ENCODE measurements around the gene ZNF219. TPM values are rescaled to one million over a fixed set of nuclear protein-coding genes. Genes with fewer than 3 reads are reported as not detected.

ZNF219 gene
- polyA plus RNA-seq, 1 donor from 2014 or later: 40.6 TPM

DNA sequence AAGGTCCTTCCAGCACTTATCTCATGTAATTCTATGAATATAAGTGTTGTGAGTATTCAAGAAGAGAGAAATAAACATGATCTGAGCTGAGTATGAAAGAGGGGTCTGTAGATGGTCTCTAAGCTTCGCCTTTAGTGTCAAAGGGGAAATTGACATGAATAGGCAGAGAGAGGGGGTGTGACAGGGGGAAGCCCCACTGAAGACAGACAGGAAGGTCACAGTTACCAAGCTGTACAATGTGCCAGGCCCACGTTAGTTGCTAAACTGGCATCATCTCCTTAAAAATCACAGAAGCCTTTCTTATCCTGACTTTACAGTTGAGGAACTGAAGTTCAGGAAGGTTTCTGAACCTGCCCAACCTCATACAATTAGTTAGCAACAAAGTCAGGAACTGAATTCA lies 20.8 kb downstream of the ZNF219 start:
- H3K4me3 ChIP-seq (ENCODE audit: low read length): no peak overlapping the region
- H3K9me2 ChIP-seq (ENCODE audit: insufficient read depth, low read length): no peaks in the 10 kb centered on the region
- H2AFZ ChIP-seq (ENCODE audit: low read depth, low read length): no peak overlapping the region
- H3F3A ChIP-seq (ENCODE audit: insufficient read depth, low read length, poor library complexity, severe bottlenecking): no peaks in the 10 kb centered on the region
- H3K9ac ChIP-seq (ENCODE audit: low read length): no peak overlapping the region
- peaks cover 5% of the 10 kb centered on the region for H3K36me3 ChIP-seq (ENCODE audit: insufficient read depth, low read length)
- no peaks in the 10 kb centered on the region for H3K79me2 ChIP-seq (replicated peaks; ENCODE audit: insufficient read depth, low read length)
- no peak overlapping the region for H3K4me2 ChIP-seq (ENCODE audit: low read length)
- H3K9me3 ChIP-seq (ENCODE audit: low read length): no peaks in the 10 kb centered on the region
- no peaks in the 10 kb centered on the region for H4K20me1 ChIP-seq (ENCODE audit: insufficient read depth)
- no peak overlapping the region for H3K27ac ChIP-seq (ENCODE audit: low read length)
- H3K27me3 ChIP-seq (ENCODE audit: insufficient read depth, low read depth, low read length): no peaks in the 10 kb centered on the region
- no peak for TF ChIP-seq POLR2AphosphoS5 (IDR thresholded peaks at IDR 0.05)
- TF ChIP-seq EP300 (conservative IDR thresholded peaks at IDR 0.05; ENCODE audit: poor library complexity, severe bottlenecking): no peak
- TF ChIP-seq, protein P1, sequence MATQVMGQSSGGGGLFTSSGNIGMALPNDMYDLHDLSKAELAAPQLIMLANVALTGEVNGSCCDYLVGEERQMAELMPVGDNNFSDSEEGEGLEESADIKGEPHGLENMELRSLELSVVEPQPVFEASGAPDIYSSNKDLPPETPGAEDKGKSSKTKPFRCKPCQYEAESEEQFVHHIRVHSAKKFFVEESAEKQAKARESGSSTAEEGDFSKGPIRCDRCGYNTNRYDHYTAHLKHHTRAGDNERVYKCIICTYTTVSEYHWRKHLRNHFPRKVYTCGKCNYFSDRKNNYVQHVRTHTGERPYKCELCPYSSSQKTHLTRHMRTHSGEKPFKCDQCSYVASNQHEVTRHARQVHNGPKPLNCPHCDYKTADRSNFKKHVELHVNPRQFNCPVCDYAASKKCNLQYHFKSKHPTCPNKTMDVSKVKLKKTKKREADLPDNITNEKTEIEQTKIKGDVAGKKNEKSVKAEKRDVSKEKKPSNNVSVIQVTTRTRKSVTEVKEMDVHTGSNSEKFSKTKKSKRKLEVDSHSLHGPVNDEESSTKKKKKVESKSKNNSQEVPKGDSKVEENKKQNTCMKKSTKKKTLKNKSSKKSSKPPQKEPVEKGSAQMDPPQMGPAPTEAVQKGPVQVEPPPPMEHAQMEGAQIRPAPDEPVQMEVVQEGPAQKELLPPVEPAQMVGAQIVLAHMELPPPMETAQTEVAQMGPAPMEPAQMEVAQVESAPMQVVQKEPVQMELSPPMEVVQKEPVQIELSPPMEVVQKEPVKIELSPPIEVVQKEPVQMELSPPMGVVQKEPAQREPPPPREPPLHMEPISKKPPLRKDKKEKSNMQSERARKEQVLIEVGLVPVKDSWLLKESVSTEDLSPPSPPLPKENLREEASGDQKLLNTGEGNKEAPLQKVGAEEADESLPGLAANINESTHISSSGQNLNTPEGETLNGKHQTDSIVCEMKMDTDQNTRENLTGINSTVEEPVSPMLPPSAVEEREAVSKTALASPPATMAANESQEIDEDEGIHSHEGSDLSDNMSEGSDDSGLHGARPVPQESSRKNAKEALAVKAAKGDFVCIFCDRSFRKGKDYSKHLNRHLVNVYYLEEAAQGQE (IDR thresholded peaks at IDR 0.05; ENCODE audit: borderline replicate concordance): no peak
- no peak for TF ChIP-seq SMC3 (conservative IDR thresholded peaks at IDR 0.05; ENCODE audit: poor library complexity)
- no peak for TF ChIP-seq TAF1 (IDR thresholded peaks at IDR 0.05; ENCODE audit: low read depth)

DNA sequence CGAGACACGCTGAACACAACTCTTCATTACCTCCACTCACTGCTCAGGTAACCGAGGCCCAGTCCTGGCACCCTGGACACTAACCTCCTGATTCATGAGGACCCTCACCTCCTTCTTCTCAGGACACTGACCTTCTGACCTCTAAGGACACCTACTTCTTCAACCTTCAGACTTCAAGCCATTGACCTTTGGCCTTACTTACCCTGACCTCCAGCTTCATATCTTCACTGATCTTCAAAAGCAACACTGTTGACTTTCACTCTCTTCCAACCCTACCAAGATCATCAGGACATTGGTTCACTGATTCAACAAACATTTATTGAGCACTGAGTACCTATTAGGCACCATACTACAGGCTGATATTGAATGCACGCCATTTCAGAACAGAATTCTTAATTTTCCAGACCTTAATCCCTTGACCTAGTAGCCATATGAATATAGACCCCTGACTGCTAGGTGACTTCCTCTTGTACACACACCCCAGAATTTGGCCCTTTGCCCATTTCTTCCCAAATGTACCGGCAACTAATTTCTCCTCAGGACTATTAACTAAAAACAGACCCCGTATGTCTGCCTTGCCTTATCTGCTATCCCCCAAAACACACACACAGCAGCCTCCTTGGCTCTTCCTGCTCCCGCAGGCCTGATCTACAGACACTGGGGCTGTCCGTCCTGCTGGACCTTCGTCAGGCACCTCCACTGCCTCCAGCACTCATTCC lies 22.6 kb downstream of the ZNF219 start:
- H2AFZ ChIP-seq (ENCODE audit: low read depth, low read length): no peak overlapping the region
- H3K27me3 ChIP-seq (ENCODE audit: insufficient read depth, low read depth, low read length): no peaks in the 10 kb centered on the region
- H3F3A ChIP-seq (ENCODE audit: insufficient read depth, low read length, poor library complexity, severe bottlenecking): no peaks in the 10 kb centered on the region
- H3K27ac ChIP-seq (ENCODE audit: low read length): no peak overlapping the region
- H3K9me3 ChIP-seq (ENCODE audit: low read length): no peaks in the 10 kb centered on the region
- no peak overlapping the region for H3K9ac ChIP-seq (ENCODE audit: low read length)
- no peak overlapping the region for H3K4me3 ChIP-seq (ENCODE audit: low read length)
- H4K20me1 ChIP-seq (ENCODE audit: insufficient read depth): no peaks in the 10 kb centered on the region
- H3K79me2 ChIP-seq (replicated peaks; ENCODE audit: insufficient read depth, low read length): peaks cover 7% of the 10 kb centered on the region
- H3K4me2 ChIP-seq (ENCODE audit: low read length): no peak overlapping the region
- no peak for TF ChIP-seq RAD21 (conservative IDR thresholded peaks at IDR 0.05)
- H3K9me2 ChIP-seq (ENCODE audit: insufficient read depth, low read length): no peaks in the 10 kb centered on the region
- H3K36me3 ChIP-seq (ENCODE audit: insufficient read depth, low read length): peaks cover 5% of the 10 kb centered on the region

DNA sequence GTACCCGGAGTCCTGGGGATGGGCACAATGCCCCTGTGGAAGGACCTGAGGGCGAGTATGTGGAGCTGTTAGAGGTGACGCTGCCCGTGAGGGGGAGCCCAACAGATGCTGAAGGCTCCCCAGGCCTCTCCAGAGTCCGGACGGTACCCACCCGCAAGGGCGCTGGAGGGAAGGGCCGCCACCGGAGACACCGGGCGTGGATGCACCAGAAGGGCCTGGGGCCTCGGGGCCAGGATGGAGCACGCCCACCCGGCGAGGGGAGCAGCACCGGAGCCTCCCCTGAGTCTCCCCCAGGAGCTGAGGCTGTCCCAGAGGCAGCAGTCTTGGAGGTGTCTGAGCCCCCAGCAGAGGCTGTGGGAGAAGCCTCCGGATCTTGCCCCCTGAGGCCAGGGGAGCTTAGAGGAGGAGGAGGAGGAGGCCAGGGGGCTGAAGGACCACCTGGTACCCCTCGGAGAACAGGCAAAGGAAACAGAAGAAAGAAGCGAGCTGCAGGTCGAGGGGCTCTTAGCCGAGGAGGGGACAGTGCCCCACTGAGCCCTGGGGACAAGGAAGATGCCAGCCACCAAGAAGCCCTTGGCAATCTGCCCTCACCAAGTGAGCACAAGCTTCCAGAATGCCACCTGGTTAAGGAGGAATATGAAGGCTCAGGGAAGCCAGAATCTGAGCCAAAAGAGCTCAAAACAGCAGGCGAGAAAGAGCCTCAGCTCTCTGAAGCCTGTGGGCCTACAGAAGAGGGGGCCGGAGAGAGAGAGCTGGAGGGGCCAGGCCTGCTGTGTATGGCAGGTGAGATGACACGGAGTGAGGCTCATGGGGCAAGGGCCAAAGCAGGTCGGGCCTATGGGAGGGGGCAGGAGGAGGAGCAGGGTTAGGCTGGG lies 23.8 kb downstream of the ZNF219 start:
- H3F3A ChIP-seq (ENCODE audit: insufficient read depth, low read length, poor library complexity, severe bottlenecking): no peaks in the 10 kb centered on the region
- H3K4me3 ChIP-seq (ENCODE audit: low read length): no peak overlapping the region
- H3K36me3 ChIP-seq (ENCODE audit: insufficient read depth, low read length): peaks cover 5% of the 10 kb centered on the region
- H3K9me3 ChIP-seq (ENCODE audit: low read length): no peaks in the 10 kb centered on the region
- no peak overlapping the region for H3K27ac ChIP-seq (ENCODE audit: low read length)
- peaks cover 7% of the 10 kb centered on the region for H3K79me2 ChIP-seq (replicated peaks; ENCODE audit: insufficient read depth, low read length)
- no peaks in the 10 kb centered on the region for H3K9me2 ChIP-seq (ENCODE audit: insufficient read depth, low read length)
- no peaks in the 10 kb centered on the region for H3K27me3 ChIP-seq (ENCODE audit: insufficient read depth, low read depth, low read length)
- no peak overlapping the region for H2AFZ ChIP-seq (ENCODE audit: low read depth, low read length)
- H3K4me2 ChIP-seq (ENCODE audit: low read length): no peak overlapping the region
- TF ChIP-seq EZH2 (IDR thresholded peaks at IDR 0.05; ENCODE audit: borderline replicate concordance, insufficient read depth, low read length, poor library complexity, severe bottlenecking) (no peak), EP300 (conservative IDR thresholded peaks at IDR 0.05; ENCODE audit: poor library complexity, severe bottlenecking) (no peak), MXI1 (conservative IDR thresholded peaks at IDR 0.05; ENCODE audit: poor library complexity, severe bottlenecking) (no peak), POLR2AphosphoS5 (IDR thresholded peaks at IDR 0.05) (no peak), TAF1 (IDR thresholded peaks at IDR 0.05; ENCODE audit: low read depth) (no peak), RAD21 (conservative IDR thresholded peaks at IDR 0.05) (no peak), SMC3 (conservative IDR thresholded peaks at IDR 0.05; ENCODE audit: poor library complexity) (no peak)
- TF ChIP-seq, protein P1 (IDR thresholded peaks at IDR 0.05; ENCODE audit: borderline replicate concordance): no peak
- TF ChIP-seq, protein P2, sequence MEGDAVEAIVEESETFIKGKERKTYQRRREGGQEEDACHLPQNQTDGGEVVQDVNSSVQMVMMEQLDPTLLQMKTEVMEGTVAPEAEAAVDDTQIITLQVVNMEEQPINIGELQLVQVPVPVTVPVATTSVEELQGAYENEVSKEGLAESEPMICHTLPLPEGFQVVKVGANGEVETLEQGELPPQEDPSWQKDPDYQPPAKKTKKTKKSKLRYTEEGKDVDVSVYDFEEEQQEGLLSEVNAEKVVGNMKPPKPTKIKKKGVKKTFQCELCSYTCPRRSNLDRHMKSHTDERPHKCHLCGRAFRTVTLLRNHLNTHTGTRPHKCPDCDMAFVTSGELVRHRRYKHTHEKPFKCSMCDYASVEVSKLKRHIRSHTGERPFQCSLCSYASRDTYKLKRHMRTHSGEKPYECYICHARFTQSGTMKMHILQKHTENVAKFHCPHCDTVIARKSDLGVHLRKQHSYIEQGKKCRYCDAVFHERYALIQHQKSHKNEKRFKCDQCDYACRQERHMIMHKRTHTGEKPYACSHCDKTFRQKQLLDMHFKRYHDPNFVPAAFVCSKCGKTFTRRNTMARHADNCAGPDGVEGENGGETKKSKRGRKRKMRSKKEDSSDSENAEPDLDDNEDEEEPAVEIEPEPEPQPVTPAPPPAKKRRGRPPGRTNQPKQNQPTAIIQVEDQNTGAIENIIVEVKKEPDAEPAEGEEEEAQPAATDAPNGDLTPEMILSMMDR (IDR thresholded peaks at IDR 0.05; ENCODE audit: poor library complexity, severe bottlenecking): no peak
- no peak overlapping the region for H3K9ac ChIP-seq (ENCODE audit: low read length)
- H4K20me1 ChIP-seq (ENCODE audit: insufficient read depth): no peaks in the 10 kb centered on the region

Measured in neural cell (in vitro differentiated cells).